Inflammatory macrophage treated with lipopolysaccharide for 1 hour (primary cell): Measurements from ENCODE around the gene BUB1B.
A peak's percentile ranks its signal among the peaks of the same experiment; 100 is the strongest.
"Not testable (repeated sequence)": the region's sequence is repeated elsewhere in the genome, so short reads cannot be mapped to it uniquely, and the experiment has no call there.

ENCODE experiments used
- DNase-seq, 2 donors: peaks; one replicate each; pipeline ENCODE4 v3.0.0-alpha.2; 2020 to 2022

Gene BUB1B

GRCh38 chr15:40136470-40137302 lies 24.2 kb upstream of the BUB1B start:
- DNase-seq: no peak

- no peak for DNase-seq
These were observed 23.3 kb upstream of the BUB1B start for GRCh38 chr15:40137303-40138200.

- not testable (repeated sequence) for DNase-seq
These were observed 22.7 kb upstream of the BUB1B start for GRCh38 chr15:40138201-40138570.

GRCh38 chr15:40142428-40142827 lies 18.4 kb upstream of the BUB1B start:
- no peak for DNase-seq

GRCh38 chr15:40146037-40146436 lies 14.8 kb upstream of the BUB1B start:
- no peak for DNase-seq

GRCh38 chr15:40149339-40149738 lies 11.5 kb upstream of the BUB1B start:
- DNase-seq: no peak

- peak; percentile 67 to 69 for DNase-seq
These were observed 10.5 kb upstream of the BUB1B start for GRCh38 chr15:40150163-40150925.

- DNase-seq: no peak
These were observed 9.4 kb upstream of the BUB1B start for GRCh38 chr15:40151499-40151898.

- no peak for DNase-seq
These were observed 8.9 kb upstream of the BUB1B start for GRCh38 chr15:40151991-40152390.

- DNase-seq: not testable (repeated sequence)
These were observed 6.0 kb upstream of the BUB1B start for GRCh38 chr15:40154821-40155220.

- no peak for DNase-seq
These were observed 5.5 kb upstream of the BUB1B start for GRCh38 chr15:40155270-40155910.

- peak; percentile 8 to 35 for DNase-seq
These were observed 3.0 kb upstream of the BUB1B start for GRCh38 chr15:40157778-40158447.

- DNase-seq: no peak
These were observed 848 bp upstream of the BUB1B start for GRCh38 chr15:40160021-40160420.

- DNase-seq: no peak
These were observed 973 bp downstream of the BUB1B start for GRCh38 chr15:40161693-40162391.

- DNase-seq: peak; percentile 29 to 38
These were observed 1.7 kb downstream of the BUB1B start for GRCh38 chr15:40162552-40162951.

GRCh38 chr15:40163657-40164416 lies 3.0 kb downstream of the BUB1B start:
- peak in 1 of 2 donors; percentile 35 for DNase-seq

GRCh38 chr15:40167374-40167773 lies 6.5 kb downstream of the BUB1B start:
- DNase-seq: not testable (repeated sequence)

- no peak for DNase-seq
These were observed 14.3 kb downstream of the BUB1B start for GRCh38 chr15:40175160-40175559.

GRCh38 chr15:40182358-40183029 lies 21.6 kb downstream of the BUB1B start:
- DNase-seq: peak; percentile 39 to 46
